ENCODE results near the gene FCMR. TPM values are rescaled to one million over a fixed set of nuclear protein-coding genes. Genes with fewer than 3 reads are reported as not detected.

The FCMR gene
- total and polyA plus RNA-seq, 2 experiments from 2014 or later, result 0.84 TPM; not detected in 1

DNA sequence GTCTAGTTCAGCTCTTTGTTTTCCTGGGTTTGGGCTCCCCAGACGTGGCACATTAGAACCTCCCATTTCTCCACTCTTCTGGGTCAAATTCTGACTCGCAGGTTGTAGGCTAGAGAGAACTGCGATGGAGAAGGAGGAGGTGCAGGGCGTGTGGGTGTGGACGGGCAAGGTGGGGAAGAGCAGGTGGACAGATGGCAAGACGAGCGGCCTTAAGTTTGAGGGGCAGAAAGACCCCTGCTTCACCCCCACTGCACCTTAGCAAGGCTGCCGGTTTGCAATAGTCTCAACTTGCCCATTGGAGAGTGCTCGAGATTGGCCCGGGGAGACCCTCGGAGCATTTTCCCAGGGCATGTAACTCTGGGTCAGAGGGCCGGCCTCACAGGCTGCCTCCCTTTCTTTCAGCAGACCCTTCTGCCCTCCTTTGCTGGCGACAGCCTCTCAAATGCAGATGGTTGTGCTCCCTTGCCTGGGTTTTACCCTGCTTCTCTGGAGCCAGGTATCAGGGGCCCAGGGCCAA, 22.8 kb downstream of the FCMR start:
- Histone ChIP-seq H3K4me1 (ENCODE audit: insufficient read depth) (no peaks in the 10 kb centered on the region), H3K27ac (ENCODE audit: low read depth) (no peak overlapping the region), H3K79me2 (replicated peaks; ENCODE audit: insufficient read depth) (no peaks in the 10 kb centered on the region), H3K4me3 (no peak overlapping the region), H4K20me1 (replicated peaks; ENCODE audit: insufficient read depth) (no peaks in the 10 kb centered on the region), H2AFZ (no peak overlapping the region), H3K27me3 (ENCODE audit: insufficient read depth) (no peaks in the 10 kb centered on the region), H3K9me2 (ENCODE audit: insufficient read depth) (0 out of 2 replicates have a peak, but pooled peaks cover 6% of the 10 kb centered on the region), H3K36me3 (ENCODE audit: insufficient read depth) (no peaks in the 10 kb centered on the region), H3K4me2 (no peak overlapping the region), H3F3A (replicated peaks; ENCODE audit: low read depth) (no peaks in the 10 kb centered on the region)
- Mint-ChIP-seq H3K9me3 (no peaks in the 10 kb centered on the region), H3K4me1 (peaks cover 2% of the 10 kb centered on the region; the same call in 2 of the 3 replicates), H3K4me3 (no peak overlapping the region), H3K36me3 (ENCODE audit: low read depth) (no peaks in the 10 kb centered on the region), H3K27ac (no peak overlapping the region), H3K27me3 (ENCODE audit: insufficient read depth, low read depth, poor library complexity) (peaks cover 5% of the 10 kb centered on the region)
- DNase-seq (ENCODE audit: low spot score) (no peak), ATAC-seq (no peak)
- TF ChIP-seq POLR2AphosphoS5 (IDR thresholded peaks at IDR 0.05; ENCODE audit: low read depth), result no peak
- no peak for TF ChIP-seq CREB1 (CRISPR knock-in tag; IDR thresholded peaks at IDR 0.05; ENCODE audit: low read depth)
- TF ChIP-seq, protein P1, sequence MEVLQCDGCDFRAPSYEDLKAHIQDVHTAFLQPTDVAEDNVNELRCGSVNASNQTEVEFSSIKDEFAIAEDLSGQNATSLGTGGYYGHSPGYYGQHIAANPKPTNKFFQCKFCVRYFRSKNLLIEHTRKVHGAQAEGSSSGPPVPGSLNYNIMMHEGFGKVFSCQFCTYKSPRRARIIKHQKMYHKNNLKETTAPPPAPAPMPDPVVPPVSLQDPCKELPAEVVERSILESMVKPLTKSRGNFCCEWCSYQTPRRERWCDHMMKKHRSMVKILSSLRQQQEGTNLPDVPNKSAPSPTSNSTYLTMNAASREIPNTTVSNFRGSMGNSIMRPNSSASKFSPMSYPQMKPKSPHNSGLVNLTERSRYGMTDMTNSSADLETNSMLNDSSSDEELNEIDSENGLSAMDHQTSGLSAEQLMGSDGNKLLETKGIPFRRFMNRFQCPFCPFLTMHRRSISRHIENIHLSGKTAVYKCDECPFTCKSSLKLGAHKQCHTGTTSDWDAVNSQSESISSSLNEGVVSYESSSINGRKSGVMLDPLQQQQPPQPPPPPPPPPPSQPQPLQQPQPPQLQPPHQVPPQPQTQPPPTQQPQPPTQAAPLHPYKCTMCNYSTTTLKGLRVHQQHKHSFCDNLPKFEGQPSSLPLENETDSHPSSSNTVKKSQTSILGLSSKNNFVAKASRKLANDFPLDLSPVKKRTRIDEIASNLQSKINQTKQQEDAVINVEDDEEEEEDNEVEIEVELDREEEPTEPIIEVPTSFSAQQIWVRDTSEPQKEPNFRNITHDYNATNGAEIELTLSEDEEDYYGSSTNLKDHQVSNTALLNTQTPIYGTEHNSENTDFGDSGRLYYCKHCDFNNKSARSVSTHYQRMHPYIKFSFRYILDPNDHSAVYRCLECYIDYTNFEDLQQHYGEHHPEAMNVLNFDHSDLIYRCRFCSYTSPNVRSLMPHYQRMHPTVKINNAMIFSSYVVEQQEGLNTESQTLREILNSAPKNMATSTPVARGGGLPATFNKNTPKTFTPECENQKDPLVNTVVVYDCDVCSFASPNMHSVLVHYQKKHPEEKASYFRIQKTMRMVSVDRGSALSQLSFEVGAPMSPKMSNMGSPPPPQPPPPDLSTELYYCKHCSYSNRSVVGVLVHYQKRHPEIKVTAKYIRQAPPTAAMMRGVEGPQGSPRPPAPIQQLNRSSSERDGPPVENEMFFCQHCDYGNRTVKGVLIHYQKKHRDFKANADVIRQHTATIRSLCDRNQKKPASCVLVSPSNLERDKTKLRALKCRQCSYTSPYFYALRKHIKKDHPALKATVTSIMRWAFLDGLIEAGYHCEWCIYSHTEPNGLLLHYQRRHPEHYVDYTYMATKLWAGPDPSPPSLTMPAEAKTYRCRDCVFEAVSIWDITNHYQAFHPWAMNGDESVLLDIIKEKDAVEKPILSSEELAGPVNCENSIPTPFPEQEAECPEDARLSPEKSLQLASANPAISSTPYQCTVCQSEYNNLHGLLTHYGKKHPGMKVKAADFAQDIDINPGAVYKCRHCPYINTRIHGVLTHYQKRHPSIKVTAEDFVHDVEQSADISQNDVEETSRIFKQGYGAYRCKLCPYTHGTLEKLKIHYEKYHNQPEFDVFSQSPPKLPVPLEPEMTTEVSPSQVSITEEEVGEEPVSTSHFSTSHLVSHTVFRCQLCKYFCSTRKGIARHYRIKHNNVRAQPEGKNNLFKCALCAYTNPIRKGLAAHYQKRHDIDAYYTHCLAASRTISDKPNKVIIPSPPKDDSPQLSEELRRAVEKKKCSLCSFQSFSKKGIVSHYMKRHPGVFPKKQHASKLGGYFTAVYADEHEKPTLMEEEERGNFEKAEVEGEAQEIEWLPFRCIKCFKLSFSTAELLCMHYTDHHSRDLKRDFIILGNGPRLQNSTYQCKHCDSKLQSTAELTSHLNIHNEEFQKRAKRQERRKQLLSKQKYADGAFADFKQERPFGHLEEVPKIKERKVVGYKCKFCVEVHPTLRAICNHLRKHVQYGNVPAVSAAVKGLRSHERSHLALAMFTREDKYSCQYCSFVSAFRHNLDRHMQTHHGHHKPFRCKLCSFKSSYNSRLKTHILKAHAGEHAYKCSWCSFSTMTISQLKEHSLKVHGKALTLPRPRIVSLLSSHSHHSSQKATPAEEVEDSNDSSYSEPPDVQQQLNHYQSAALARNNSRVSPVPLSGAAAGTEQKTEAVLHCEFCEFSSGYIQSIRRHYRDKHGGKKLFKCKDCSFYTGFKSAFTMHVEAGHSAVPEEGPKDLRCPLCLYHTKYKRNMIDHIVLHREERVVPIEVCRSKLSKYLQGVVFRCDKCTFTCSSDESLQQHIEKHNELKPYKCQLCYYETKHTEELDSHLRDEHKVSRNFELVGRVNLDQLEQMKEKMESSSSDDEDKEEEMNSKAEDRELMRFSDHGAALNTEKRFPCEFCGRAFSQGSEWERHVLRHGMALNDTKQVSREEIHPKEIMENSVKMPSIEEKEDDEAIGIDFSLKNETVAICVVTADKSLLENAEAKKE (CRISPR knock-in tag; IDR thresholded peaks at IDR 0.05), result no peak
- no peak for TF ChIP-seq ZNF114 (CRISPR knock-in tag; IDR thresholded peaks at IDR 0.05)
- TF ChIP-seq, protein P2, sequence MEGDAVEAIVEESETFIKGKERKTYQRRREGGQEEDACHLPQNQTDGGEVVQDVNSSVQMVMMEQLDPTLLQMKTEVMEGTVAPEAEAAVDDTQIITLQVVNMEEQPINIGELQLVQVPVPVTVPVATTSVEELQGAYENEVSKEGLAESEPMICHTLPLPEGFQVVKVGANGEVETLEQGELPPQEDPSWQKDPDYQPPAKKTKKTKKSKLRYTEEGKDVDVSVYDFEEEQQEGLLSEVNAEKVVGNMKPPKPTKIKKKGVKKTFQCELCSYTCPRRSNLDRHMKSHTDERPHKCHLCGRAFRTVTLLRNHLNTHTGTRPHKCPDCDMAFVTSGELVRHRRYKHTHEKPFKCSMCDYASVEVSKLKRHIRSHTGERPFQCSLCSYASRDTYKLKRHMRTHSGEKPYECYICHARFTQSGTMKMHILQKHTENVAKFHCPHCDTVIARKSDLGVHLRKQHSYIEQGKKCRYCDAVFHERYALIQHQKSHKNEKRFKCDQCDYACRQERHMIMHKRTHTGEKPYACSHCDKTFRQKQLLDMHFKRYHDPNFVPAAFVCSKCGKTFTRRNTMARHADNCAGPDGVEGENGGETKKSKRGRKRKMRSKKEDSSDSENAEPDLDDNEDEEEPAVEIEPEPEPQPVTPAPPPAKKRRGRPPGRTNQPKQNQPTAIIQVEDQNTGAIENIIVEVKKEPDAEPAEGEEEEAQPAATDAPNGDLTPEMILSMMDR (conservative IDR thresholded peaks at IDR 0.05; ENCODE audit: low read depth in 2 of 2), result no peak
- TF ChIP-seq, protein P3, sequence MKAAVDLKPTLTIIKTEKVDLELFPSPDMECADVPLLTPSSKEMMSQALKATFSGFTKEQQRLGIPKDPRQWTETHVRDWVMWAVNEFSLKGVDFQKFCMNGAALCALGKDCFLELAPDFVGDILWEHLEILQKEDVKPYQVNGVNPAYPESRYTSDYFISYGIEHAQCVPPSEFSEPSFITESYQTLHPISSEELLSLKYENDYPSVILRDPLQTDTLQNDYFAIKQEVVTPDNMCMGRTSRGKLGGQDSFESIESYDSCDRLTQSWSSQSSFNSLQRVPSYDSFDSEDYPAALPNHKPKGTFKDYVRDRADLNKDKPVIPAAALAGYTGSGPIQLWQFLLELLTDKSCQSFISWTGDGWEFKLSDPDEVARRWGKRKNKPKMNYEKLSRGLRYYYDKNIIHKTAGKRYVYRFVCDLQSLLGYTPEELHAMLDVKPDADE (IDR thresholded peaks at IDR 0.05), result no peak
- TF ChIP-seq ZNF331 (CRISPR knock-in tag; IDR thresholded peaks at IDR 0.05; ENCODE audit: low read depth), result no peak
- TF ChIP-seq, protein P4, sequence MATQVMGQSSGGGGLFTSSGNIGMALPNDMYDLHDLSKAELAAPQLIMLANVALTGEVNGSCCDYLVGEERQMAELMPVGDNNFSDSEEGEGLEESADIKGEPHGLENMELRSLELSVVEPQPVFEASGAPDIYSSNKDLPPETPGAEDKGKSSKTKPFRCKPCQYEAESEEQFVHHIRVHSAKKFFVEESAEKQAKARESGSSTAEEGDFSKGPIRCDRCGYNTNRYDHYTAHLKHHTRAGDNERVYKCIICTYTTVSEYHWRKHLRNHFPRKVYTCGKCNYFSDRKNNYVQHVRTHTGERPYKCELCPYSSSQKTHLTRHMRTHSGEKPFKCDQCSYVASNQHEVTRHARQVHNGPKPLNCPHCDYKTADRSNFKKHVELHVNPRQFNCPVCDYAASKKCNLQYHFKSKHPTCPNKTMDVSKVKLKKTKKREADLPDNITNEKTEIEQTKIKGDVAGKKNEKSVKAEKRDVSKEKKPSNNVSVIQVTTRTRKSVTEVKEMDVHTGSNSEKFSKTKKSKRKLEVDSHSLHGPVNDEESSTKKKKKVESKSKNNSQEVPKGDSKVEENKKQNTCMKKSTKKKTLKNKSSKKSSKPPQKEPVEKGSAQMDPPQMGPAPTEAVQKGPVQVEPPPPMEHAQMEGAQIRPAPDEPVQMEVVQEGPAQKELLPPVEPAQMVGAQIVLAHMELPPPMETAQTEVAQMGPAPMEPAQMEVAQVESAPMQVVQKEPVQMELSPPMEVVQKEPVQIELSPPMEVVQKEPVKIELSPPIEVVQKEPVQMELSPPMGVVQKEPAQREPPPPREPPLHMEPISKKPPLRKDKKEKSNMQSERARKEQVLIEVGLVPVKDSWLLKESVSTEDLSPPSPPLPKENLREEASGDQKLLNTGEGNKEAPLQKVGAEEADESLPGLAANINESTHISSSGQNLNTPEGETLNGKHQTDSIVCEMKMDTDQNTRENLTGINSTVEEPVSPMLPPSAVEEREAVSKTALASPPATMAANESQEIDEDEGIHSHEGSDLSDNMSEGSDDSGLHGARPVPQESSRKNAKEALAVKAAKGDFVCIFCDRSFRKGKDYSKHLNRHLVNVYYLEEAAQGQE (IDR thresholded peaks at IDR 0.05; ENCODE audit: unreplicated experiment), result no peak
- no peak for TF ChIP-seq EZH2 (IDR thresholded peaks at IDR 0.05; ENCODE audit: low read depth, unreplicated experiment)
- no peak for TF ChIP-seq NANOG (IDR thresholded peaks at IDR 0.05; ENCODE audit: borderline replicate concordance)
